VCaP (cell line): Measurements from ENCODE around the gene PPFIBP2.
"Not testable (repeated sequence)": the region's sequence is repeated elsewhere in the genome, so short reads cannot be mapped to it uniquely, and the experiment has no call there.

Experiments
- H3K27ac ChIP-seq: fragments of 450-650 bp; 2 replicates; pipeline ENCODE4 v1.5.1; 2017
- TF ChIP-seq, protein P1 (sequence below): fragments of 450-650 bp; conservative IDR thresholded peaks from 2 replicates; pipeline ENCODE4 v1.5.1; 2017; ENCODE audit warnings: mild to moderate bottlenecking, moderate library complexity

PPFIBP2 gene

DNA sequence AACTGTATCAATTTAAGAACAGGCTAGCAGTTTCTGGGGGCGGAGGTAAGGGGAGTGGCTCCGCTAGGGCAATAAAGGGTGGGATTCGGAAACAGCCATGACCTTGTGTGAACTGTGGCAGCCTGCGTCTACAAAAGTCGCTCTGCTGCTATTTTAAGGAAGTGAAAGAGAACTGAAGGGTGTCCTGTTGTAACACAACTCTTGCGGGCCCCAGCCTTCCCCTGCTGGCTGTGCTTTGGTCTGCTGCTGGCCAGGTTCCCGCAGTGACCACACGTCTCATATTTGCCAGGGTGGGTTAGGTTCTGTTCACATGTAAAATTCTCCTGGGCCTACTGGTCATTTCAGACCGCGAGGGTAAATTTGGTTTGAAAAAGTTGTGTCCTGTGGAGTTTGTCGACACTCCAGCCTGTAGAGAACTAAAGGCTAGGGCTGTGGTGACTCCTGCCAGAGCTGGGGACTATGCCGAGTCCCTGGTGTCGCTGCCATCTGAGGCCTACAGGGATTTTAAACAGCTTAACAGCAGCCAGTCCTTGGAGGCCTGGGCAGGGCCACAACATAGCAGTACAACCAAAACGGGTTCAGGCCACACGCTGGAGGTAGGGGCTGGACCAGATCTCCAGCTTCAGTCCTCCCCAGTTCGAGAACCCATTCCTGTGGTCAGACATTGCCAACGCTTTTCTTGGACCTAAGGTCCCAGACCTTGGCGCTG, 1.1 kb upstream of the PPFIBP2 start:
- H3K27ac ChIP-seq, result peak overlapping the region; percentile 85
- TF ChIP-seq, protein P1, sequence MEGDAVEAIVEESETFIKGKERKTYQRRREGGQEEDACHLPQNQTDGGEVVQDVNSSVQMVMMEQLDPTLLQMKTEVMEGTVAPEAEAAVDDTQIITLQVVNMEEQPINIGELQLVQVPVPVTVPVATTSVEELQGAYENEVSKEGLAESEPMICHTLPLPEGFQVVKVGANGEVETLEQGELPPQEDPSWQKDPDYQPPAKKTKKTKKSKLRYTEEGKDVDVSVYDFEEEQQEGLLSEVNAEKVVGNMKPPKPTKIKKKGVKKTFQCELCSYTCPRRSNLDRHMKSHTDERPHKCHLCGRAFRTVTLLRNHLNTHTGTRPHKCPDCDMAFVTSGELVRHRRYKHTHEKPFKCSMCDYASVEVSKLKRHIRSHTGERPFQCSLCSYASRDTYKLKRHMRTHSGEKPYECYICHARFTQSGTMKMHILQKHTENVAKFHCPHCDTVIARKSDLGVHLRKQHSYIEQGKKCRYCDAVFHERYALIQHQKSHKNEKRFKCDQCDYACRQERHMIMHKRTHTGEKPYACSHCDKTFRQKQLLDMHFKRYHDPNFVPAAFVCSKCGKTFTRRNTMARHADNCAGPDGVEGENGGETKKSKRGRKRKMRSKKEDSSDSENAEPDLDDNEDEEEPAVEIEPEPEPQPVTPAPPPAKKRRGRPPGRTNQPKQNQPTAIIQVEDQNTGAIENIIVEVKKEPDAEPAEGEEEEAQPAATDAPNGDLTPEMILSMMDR, result no peak

DNA sequence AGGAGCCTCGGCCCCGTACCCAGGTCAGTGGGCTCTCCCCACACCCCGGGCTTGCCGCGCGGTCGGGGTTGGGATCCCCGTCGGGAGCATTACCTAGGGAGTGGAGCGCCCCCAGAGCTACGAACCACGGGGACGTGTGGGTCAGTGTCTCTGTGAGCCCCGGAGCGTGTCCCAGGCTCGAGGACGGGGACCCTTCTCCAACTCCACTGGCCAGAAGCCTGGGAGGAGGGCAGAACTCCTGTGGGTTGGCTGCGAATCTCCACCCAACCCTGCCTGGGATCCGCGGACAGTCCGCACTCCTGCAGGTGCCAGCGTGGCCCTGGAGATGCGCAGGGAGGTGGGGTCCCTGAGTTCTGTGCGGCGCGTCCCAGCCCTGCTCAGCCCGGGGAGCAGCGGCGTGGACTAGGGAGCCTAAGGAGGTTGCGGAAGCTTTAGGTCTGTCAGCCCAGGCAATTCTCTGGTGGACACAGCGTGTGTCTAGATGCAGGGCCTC, 346 bp downstream of the PPFIBP2 start:
- H3K27ac ChIP-seq, result peak overlapping the region; percentile 85
- TF ChIP-seq, protein P1, result no peak

DNA sequence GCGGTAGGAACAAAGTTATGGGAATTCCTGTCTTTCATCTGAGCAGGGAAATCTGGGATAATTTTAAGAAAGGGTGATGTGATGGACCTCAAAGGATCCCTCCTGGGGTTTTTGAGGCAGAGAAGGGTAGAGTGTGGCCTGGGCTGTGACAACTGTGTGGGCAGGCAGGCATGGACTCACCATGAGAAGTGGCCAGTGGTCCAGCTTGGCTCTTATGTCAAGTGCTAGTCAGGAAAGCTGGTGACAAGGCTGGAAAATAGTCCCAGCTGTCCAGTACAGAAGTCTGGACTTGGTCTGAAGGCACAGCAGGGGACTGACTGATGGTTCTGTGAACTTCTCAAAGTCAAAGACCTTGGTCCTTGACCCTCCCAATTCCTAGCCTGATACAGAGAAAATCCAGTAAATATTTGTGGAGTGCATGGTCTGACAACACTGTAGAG, 1.7 kb downstream of the PPFIBP2 start:
- H3K27ac ChIP-seq, result no peak overlapping the region
- TF ChIP-seq, protein P1, result no peak

DNA sequence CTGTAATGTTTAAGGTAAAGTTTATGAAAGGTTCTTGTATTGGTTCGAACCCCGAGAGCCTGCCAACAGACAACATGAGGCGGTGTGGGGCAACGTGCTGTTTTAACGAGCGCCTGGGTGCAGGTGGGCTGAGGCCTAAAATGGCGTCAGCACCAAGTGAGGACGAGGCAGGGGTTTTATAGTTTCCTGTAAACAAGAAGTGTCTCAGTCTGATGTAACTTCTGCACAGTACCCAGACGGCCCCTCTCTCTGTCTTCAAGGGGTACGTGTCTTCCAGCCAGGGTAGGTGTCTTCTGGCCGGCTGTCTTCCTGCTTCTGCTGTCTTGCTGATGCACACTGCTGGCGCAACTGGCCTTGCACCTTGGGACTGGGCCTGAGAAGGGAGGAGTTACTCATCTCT, 2.7 kb downstream of the PPFIBP2 start:
- H3K27ac ChIP-seq, result no peak overlapping the region
- TF ChIP-seq, protein P1, result no peak

DNA sequence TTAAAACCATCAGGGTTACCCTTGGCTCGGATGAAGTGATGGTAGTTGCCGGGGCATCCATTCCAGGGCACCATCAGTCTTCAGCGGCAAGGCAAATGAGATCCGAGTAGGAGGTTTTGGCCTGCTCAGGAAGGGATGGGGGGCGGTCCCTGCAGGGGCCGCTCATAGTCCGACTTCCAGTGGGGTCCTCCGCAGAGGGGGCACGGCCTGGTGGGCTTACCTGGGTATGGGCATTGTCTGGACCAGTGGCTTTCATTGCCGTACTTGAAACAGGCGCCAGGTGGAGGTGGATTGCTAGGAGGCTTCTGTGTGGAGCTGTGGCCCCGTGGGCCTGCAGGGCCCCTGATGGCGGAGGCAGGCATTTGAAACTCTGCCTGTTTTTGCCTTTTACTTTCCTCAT, 3.9 kb downstream of the PPFIBP2 start:
- H3K27ac ChIP-seq, result not testable (repeated sequence)

DNA sequence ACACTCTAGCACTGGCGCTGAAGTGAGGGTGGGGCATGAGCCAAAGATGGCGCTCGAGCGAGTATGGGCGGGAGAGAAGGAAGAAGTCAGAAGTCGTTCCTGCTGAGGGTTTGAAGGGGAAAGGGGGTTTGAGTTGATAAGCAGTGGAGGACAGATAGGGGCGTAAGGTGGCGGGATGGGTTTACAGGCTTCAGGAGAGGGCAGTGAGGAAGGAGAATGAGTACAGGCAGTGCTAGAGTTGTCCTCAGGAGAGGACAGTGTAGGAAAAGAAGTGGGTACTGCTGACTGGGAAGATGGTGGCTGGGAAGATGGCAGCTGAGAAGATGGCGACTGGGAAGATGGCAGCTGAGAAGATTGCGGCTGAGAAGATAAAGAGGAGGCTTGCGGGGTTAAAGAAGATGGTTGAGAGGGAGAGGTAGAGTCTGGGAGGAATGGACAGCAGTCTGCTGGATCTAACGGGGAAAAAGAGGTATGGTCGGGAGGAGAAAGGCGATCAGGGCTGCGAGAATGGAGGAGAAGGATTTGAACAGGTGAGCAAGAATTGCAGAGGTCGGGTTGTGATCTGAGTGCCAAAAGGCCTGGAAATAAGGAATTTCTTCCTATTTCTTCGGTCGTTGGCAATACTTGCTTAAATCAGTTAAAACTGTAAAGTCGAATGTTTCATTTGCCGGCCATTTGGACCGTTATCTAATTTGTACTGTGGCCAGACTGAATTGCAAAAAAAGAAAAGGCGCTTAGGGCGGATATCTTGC, 5.2 kb downstream of the PPFIBP2 start:
- TF ChIP-seq, protein P1, result no peak
- no peak overlapping the region for H3K27ac ChIP-seq

DNA sequence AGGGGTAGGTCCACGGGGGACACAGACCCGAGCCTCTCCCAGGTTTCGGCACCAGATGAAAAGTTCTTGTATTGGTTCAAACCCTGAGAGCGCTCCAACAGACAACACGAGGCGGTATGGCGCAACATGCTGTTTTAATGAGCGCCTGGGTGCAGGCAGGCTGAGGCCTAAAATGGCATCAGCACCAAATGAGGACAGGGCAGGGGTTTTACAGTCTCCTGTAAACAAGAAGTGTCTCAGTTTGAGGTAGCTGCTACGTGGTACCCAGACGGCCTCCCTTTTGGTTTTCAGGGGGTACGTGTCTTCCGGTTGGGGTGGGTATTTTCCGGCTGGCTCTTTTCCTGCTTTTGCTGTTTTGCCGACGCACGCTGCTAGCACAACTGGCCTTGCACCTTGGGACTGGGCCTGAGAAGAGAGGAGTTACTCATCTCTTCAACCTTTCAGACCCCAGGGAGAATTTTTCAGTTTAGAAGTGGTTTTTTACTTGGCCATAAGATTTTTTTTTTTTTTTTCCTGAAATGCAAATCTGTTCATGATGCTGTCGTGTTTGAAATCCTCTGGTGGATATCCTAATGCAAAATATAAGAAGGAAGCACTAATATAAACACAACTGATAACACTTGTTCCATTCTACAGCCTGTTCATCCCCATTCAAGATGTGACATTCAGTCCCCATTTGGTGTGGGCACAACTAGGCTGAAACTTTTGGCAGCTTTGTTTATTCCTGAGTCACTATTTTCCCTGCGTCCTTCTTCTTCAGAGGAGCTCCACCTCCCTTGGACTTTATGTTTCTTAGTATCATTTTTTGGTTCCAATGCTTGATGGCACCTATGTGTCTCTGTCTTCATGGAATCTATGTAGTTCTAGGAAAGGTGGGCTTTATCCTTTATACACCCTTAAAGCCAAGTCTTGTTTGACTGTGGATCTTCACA, 6.5 kb downstream of the PPFIBP2 start:
- TF ChIP-seq, protein P1, result no peak
- no peak overlapping the region for H3K27ac ChIP-seq
